ENCODE data around the gene C16orf86.

Gene C16orf86

DNA sequence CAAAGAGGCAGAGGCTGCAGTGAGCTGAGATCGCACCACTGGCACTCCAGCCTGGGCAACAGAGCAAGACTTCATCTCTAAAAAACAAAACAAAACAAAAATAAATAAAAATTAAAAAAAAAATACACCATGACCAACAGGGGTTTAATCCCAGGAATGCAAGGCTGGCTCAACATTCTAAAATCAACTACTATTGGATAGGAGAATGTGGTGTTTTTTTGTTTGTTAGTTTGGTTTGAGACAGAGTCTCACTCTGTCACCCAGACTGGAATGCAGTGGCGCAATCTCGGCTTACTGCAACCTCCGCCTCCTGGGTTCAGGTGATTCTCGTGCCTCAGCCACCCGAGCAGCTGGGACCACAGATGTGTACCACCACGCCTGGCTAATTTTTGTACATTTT lies 32.7 kb downstream of the C16orf86 start:
- no peak overlapping the region for H3K27ac ChIP-seq
- DNase-seq (ENCODE audit: low spot score) = no peak
- TF ChIP-seq, protein P1, sequence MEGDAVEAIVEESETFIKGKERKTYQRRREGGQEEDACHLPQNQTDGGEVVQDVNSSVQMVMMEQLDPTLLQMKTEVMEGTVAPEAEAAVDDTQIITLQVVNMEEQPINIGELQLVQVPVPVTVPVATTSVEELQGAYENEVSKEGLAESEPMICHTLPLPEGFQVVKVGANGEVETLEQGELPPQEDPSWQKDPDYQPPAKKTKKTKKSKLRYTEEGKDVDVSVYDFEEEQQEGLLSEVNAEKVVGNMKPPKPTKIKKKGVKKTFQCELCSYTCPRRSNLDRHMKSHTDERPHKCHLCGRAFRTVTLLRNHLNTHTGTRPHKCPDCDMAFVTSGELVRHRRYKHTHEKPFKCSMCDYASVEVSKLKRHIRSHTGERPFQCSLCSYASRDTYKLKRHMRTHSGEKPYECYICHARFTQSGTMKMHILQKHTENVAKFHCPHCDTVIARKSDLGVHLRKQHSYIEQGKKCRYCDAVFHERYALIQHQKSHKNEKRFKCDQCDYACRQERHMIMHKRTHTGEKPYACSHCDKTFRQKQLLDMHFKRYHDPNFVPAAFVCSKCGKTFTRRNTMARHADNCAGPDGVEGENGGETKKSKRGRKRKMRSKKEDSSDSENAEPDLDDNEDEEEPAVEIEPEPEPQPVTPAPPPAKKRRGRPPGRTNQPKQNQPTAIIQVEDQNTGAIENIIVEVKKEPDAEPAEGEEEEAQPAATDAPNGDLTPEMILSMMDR (IDR thresholded peaks at IDR 0.05) = no peak

DNA sequence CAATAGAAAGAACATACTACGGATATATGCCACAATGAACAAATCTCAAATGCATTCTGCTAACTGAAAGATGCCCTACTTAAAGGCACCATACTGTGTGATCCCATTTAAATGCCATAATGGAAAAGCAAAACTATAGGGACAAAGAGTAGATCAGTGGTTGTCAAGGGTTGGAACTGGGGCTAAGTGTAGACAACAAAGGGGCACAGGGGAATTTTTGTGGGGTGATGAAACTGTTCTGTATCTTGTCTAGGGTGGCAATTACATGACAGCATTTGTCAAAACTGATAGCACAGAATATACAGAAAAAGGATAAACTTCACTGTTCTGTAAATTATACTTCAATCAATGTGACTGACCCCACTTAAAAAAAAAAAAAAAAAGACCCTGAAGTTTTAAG lies 34.8 kb downstream of the C16orf86 start:
- no peak for DNase-seq (ENCODE audit: low spot score)
- TF ChIP-seq, protein P1 (IDR thresholded peaks at IDR 0.05) = no peak
- no peak overlapping the region for H3K4me3 ChIP-seq
- H3K27ac ChIP-seq = no peak overlapping the region

More for the DNA sequence above, 32.7 kb downstream of the C16orf86 start:
- no peak overlapping the region for H3K4me3 ChIP-seq

DNA sequence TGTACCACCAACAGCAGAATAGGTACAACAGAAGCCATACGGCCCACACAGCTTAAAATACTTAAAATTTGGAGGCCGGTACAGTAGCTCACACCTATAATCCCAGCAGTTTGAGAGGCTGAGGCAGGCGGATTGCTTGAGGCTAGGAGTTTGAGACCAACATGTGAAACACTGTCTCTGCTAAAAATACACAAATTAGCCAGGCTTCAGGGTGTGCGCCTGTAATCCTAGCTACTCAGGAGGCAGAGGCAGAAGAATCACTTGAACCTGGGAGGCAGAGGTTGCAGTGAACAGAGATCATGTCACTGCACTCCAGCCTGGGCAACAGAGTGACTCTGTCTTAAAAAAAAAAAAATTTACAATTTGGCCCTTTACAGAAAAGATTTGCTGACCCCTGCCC lies 35.5 kb downstream of the C16orf86 start:
- no peak for DNase-seq (ENCODE audit: low spot score)
- no peak overlapping the region for H3K27ac ChIP-seq
- TF ChIP-seq, protein P1 (IDR thresholded peaks at IDR 0.05) = no peak
- H3K4me3 ChIP-seq = no peak overlapping the region

DNA sequence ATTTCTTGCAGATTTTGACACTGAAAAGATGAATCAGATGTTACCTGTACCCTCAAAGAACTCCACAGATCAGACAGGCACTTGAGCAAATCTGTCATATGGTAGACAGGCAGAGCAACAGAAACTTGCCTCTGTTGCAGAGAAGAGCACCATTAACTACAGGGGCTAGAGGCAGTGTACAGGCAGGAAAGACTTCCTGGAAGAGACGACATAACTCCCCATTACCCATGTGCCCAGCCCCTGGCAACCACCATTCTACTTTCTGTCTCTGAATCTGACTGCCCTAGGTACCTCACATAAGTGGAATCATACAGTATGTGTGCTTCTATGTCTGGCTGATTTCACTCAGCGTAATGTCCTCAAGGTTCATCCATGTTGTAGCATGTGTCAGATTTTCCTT lies 37.0 kb downstream of the C16orf86 start:
- DNase-seq (ENCODE audit: low spot score) = no peak
- TF ChIP-seq, protein P1 (IDR thresholded peaks at IDR 0.05) = no peak
- Histone ChIP-seq H3K4me3 (no peak overlapping the region), H3K27ac (no peak overlapping the region)

DNA sequence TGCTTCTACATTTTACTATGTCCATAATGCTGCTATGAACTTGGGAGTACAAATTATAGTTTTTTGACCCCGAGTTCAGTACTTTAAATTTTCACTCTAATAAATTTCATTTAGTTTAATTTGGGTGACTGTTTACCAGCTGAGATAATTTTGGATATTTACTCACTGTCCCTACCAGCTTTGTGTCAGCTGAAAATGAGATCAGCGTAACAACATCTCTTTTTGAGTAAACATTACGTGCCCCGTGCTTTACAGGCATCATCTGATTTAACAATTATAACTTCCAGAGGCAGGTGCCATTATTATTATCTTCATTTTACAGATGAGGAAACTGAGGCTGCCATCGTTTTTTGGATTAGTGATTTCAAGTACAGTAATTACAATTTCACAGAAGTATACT lies 37.5 kb downstream of the C16orf86 start:
- Histone ChIP-seq H3K27ac (no peak overlapping the region), H3K4me3 (no peak overlapping the region)
- no peak for DNase-seq (ENCODE audit: low spot score)
- TF ChIP-seq, protein P1 (IDR thresholded peaks at IDR 0.05) = no peak

DNA sequence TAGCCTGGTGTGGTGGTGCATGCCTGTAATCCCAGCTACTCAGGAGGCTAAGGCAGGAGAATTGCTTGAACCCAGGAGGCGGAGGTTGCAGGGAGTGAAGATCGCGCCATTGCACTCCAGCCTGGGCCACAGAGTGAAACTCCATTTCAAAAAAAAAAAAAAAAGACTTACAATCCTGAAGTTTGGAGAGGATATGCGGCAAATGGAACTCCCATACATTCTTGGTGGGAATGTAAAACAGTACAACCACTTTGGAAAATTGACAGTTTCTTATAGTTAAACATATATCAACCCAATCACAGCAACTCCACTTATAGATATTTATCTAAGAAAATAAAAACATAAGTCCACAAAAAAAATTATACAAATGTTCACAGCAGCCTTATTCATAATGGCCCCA lies 40.6 kb downstream of the C16orf86 start:
- H3K4me3 ChIP-seq = no peak overlapping the region
- TF ChIP-seq, protein P1 (IDR thresholded peaks at IDR 0.05) = no peak
- no peak for DNase-seq (ENCODE audit: low spot score)
- H3K27ac ChIP-seq = no peak overlapping the region

DNA sequence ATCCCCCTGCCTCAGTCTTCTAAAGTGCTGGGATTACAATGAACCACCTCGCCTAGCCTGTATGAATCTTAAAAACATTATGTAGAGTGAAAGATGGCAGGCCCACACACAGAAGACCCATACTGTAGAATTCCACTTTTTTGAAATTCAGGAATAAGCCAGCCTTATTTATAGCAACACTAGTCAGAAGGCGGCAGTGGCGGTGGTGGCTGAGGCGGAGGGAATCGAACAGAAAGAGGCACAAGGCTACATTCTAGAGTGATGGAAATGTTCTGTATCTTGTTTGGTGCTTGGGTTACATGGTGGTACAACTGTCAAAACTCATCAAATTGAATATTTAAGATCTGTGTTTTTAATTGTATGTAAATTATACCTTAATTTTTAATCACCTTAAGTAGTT lies 41.2 kb downstream of the C16orf86 start:
- Histone ChIP-seq H3K4me3 (no peak overlapping the region), H3K27ac (no peak overlapping the region)
- TF ChIP-seq, protein P1 (IDR thresholded peaks at IDR 0.05) = no peak
- DNase-seq (ENCODE audit: low spot score) = no peak

Data from coronary artery (tissue), 2 donors.